Pulmonary artery endothelial cell (primary cell): ENCODE data around the gene PAPPA. TPM values are rescaled to one million over a fixed set of nuclear protein-coding genes. Genes with fewer than 3 reads are reported as not detected.

ENCODE experiments used
- DNase-seq: peaks from one replicate; pipeline ENCODE4 v3.0.0-alpha.2; 2011; ENCODE audit warnings: low read depth, low spot score
- total RNA-seq: library from RNA; depleted of rRNA; stranded (reverse); fragments of >200 nt; gene quantifications from 2 replicates; pipeline ENCODE4 v1.2.3, GENCODE V29; 2014

PAPPA gene
- total RNA-seq, 1 donor from 2014 or later: under 0.01 TPM

GRCh38 chr9:116274293-116274692 is 120.7 kb downstream of the PAPPA start:
- DNase-seq: no peak

- no peak for DNase-seq
These were observed 122.0 kb downstream of the PAPPA start for GRCh38 chr9:116275418-116276195.

DNA sequence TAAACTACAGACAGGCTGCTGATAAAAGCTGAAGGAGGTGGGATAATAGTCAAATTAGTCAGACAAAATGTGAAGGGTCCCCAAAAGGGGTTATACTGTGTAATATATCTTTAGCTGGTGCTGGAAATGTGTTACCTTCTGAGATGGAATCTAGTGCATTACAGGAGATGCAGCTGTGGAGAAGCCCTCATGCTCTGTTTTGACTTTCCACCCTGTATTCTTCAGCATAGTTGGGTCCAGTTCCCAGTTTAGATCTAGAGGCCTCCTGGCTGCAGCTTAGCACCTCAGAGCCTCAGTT is 122.6 kb downstream of the PAPPA start:
- no peak for DNase-seq

DNA sequence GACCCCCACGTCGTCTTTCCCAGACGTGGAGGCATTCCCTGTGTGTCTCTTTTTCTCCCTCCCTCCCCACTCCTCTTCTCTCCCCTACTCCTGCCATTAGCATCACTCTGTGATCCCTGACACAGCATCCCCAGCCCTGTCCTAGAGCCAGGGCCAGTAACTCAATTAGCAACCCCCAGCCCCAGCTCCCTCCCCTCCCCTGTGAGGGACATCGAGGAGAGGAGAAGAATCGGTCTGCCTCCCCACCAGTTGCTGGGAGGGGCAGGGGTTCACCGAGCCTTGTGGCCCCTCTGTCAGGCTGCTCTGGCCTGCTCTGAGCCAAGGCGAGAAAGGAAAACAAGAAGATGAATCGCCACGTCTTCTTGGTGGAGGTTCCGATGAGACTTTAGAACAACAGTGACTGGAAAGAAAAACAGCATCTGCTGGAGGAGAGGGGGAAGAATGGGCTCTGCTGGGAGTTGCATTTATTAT is 123.1 kb downstream of the PAPPA start:
- no peak for DNase-seq

- no peak for DNase-seq
These were observed 124.7 kb downstream of the PAPPA start for GRCh38 chr9:116278326-116278725.

DNA sequence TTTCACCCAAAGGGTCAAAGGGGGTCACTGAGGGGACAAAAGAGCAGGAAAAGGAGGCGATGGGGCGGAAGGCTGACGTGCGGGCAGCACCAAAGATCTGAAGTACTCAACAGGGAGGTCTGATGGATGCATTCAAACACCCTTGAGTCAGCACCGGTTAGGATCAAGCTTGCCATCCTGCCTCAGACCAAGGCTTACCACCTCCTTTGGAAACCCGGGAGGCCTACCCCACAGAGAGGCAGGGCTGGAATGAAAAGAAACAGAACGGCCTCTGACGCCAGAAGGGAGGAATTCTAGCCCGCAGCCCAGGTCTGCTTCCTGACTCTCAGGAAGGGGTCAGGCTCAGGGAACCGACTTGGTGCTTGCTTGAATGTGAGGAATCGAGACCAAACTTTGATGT is 125.6 kb downstream of the PAPPA start:
- no peak for DNase-seq

- DNase-seq: no peak
These were observed 126.9 kb downstream of the PAPPA start for GRCh38 chr9:116280529-116280928.

DNA sequence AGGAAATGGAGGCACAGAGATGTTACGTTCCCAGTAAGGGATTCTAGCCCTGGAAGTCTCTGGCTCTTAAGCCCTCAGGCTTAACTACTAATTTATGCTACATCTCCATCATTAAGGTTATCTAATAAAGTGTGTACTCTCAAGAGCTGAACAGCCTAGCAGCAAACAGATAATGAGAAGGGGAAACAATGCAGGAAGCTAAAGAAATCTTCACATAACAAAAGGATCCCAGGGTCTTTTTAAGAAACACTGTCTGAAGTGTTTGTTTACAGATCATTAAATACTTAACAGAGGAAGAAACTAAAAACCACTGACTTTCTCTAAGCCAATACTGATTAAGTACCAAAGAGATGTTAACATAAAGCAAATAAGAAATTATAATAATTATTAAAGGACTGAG is 129.0 kb downstream of the PAPPA start:
- no peak for DNase-seq

DNA sequence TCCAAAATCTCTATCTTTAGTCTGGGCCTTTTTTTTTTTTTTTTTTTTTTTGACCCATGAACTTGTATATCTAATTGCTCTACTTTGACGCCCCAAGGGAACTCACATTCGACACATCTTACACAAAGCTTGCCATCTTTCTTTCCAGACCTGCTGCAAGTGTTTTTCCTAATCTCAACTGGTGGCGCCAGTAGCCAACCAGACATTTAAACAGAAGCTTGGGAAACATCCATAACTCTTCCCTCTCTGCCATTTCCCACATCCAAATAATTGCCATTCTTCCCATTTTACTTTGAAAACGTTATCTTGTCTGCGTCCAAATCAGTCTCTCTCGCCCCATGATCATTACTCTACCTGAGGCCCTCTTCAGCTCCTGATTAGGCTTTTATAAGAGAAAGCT is 130.9 kb downstream of the PAPPA start:
- no peak for DNase-seq

- DNase-seq: no peak
These were observed 131.7 kb downstream of the PAPPA start for GRCh38 chr9:116285320-116285719.

DNA sequence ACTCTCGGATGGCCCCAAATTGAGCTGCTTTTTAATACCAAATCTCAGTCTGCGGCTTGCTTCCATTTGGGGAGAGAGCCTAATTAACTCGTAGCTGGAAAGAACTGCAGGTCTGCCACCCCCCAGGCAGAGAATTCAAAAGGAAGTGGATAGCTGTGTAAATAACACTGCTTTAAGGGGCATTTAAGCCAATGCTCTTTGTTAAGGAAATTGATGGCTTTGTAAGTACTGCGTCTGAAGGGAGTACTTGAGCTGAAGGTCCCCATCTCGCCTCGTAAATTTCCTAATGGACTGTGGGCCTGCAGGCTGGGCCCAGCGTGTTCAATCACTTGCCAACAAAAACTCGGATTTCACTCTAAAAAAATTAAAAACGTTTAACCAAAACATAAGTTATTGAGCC is 132.7 kb downstream of the PAPPA start:
- no peak for DNase-seq

DNA sequence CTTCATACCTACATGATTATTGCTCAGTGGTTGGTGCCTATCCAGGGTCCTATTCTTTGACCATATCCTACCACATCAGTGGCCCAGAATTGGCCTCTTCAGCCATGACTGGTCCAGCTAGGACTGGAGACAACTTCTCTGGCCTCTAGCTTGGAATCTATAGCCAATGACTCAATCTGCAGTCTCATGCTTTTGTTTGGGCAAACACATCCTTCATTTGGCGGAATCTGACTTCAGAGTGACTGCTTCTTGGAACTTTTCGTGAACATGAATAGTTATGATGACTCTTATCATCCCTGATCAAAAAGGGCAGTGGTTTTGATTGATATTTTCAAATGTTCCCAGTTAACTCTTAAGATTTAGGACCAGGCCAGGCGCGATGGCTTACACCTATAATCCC is 134.1 kb downstream of the PAPPA start:
- DNase-seq: no peak

GRCh38 chr9:116288658-116289057 is 135.1 kb downstream of the PAPPA start:
- DNase-seq: no peak

GRCh38 chr9:116297346-116297745 is 143.8 kb downstream of the PAPPA start:
- DNase-seq: no peak

- no peak for DNase-seq
These were observed 144.7 kb downstream of the PAPPA start for GRCh38 chr9:116298249-116298648.

DNA sequence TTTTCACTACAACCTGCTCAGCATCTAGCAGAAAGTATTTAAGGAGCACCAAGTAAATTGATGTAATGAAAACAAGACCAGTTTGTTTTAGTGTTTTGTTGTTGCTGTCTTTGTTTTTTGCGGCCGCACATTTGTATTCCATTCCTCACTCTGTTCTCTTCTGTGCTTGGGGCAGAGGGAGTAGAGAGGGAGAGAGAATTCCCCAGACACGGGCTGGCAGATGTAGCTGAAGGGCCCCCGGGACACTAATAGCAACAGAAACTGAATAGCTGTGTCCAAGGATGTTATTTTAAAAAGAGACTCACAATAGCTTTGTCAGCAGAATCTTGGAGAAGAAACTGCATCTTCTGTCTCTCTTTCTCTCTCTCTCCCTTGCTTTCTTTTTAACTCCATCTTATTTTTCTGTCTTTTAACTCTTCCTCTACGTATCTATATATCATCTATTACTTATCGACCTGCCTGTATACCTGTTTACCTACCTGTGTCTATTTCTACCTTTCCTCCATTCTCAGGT is 145.3 kb downstream of the PAPPA start:
- no peak for DNase-seq

DNA sequence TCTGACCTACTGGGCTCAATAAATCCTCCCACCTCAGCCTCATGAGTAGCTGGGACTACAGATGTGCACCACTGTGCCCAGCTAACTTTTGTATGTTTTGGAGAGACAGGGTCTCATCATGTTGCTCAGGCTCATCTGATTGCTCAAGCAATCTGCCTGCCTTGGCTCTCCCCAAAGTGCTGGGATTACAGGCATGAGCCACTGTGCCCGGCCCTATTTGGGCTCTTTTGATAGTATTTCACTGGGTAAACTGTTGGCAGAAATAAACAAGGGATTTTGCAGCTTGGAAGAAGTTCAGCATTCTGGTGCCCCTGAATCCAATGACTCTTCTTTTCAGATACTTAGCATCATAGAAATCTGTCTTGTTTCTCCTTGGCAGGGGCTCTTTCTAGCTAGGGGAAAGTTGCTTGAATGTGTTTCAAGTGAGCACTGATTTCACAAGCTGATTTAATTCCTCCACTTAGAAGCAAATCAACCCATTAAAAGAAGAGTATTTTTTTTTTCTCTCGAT is 146.8 kb downstream of the PAPPA start:
- DNase-seq: no peak

- no peak for DNase-seq
These were observed 149.7 kb downstream of the PAPPA start for GRCh38 chr9:116303270-116303669.

GRCh38 chr9:116303886-116304538 is 150.4 kb downstream of the PAPPA start:
- no peak for DNase-seq

GRCh38 chr9:116304761-116305160 is 151.2 kb downstream of the PAPPA start:
- no peak for DNase-seq

DNA sequence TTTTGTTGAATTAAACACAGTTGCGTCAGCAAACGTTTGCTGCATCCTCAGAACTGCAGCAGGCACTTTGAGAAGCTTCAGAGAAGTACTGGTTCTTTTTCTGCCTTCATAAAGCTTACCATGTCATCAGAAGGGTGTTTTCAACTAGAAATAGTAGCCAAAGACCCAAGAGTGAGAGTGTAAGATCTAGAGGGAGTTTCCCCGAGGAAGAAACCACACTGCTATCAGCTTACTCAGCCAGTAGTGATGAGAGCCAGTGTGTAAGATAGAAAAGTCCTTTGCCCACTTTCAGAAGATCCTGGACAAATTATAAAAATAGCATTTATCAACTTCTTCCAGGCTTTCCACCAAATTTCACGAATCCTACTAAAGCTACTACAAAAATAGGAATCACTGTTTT is 154.5 kb downstream of the PAPPA start:
- DNase-seq: no peak

DNA sequence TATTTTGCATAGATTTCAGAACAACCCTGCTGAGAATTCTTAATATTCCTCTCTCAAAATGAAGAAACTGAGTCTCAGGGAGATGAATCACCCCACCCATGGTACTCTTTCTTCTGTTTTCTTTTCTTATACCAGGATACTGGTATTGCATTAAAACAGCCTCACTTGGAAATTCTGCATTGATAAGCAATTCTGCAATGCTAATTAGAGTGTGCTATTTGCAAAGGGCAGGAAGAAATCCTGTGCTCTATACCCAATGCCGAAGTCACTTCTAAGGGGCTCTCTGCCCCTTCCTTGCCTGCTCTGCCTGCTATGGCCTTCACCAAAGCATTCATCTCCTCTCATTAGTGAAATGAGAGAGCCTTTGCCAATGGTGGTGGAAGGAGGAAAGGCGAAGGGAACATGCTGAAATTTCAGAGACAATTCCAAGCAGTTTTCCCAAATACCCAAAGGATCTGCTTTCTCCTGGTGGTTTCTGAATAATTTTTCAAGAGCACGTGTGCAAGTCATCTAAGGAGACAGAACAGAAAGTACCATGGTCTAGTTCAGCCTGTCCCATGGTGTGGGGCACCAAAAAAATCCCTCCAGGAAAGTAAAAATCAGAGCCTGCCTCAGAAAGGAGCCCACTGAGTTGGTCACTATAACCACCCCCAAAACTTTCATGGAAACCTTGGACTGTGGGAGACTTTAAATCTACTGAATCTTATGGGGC is 156.5 kb downstream of the PAPPA start:
- no peak for DNase-seq
